ENCODE results near the gene NPM3.

The NPM3 gene

GRCh38 chr10:101775273-101776160 is 7.7 kb downstream of the NPM3 start, which contains the start of gene FGF8:
Gene FGF8 (minus strand): TSS chr10:101776114. CDS start chr10:101775900, 214 bp downstream.
- DNase-seq (ENCODE audit: low read depth, low spot score): no peak

DNA sequence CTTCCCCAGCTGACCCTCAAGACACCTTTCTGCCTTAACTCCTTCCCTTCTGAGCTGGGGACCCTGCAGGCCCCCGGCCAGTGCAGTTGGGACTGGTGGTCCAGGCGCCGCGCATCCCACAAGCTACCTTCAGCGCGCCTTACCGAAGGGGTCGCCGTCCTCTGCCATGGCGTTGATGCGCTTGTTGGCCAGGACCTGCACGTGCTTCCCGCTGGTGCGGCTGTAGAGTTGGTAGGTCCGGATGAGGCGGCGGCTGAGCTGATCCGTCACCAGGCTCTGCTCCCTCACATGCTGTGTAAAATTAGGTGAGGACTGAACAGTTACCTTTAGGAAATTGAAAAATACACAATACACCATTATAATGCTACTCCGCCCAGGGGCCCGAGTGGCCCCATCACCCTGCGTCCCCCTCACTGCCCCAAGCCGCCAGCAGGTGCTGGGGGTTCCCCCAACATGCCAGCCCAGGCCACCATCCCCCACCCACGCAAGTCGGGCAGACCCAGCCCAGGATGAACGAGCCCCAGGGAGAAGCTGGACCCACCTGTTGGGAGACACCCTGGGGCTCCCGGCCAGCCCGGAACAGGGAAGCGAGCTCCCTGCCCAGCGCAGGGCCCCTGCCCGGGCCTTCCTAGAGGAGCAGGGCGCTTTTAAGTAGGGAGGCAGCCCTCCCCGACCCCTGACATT is 8.5 kb downstream of the NPM3 start:
- no peak for DNase-seq (ENCODE audit: low read depth, low spot score)

DNA sequence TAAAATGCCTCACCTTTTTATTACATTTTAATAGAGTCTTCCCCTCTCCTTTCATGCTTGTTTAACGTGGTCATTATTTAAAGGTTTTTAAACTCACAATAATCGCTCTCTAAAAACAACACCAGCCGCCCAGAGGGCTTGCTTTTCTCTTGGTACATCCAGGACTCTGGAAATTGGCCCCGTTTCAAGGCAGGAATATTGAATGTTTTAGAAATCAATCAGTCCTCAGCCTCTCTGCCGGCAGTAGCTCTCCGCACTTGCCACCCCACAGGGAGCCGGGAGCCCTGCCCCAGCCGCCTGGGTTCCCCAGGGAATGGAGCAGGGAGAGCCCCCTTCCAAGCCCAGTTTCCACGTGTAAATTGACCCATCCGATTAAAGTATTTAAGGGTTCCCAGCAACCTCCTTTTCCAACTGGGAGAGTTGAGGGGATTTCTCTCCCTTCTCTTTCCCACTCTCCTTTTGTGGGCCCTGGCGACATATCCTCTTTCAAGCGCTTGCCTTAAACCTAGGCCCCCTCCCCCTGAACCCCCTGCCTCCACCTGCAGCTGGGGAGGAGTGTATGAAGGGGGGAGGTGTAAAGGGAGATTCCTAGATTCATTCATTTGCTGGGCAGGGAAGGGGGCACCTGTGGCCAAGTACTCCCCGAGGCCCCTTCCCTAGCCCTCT is 9.2 kb downstream of the NPM3 start:
- no peak for DNase-seq (ENCODE audit: low read depth, low spot score)

DNA sequence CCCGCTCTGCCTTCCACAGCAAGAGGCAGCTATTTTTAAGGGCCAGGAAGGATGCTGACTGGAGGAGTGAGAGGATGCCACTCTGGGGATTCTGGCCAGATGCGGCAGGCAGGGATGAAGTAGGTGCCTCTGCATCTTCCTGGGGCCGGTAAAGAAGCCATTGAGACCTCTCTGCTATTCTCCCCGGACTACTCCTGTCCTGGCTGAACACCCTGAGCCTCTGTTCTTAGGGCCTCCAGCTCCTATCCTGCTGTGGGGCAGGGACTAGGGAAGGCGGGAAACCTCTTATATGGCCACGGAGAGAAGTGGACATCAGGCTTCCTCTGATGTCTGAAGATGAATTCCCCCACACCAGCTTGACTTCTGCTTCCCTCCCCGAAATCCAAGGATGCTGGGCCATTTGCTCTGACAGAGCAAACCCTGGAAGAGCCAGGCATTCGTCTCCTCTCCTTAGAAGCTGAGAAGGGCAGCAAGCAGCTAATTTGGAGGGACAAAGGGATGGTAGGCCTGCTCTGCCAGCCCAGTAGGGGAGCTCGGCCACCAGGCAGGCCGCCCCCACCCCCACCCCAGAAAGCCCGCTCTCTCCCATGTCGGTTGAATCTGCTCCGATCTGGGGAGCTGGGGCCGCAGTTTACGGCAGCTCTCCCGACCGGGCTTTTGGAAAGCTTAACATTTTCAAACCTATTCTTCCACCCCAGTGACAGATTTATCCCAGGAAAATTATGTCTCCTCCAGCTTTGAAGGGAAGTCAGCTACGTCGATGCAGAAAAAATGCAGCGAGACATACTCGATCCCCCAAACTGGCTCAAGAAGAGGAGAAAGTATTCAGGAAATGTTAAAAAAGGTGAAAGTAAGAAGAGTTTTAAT is 10.1 kb downstream of the NPM3 start:
- DNase-seq (ENCODE audit: low read depth, low spot score): no peak

DNA sequence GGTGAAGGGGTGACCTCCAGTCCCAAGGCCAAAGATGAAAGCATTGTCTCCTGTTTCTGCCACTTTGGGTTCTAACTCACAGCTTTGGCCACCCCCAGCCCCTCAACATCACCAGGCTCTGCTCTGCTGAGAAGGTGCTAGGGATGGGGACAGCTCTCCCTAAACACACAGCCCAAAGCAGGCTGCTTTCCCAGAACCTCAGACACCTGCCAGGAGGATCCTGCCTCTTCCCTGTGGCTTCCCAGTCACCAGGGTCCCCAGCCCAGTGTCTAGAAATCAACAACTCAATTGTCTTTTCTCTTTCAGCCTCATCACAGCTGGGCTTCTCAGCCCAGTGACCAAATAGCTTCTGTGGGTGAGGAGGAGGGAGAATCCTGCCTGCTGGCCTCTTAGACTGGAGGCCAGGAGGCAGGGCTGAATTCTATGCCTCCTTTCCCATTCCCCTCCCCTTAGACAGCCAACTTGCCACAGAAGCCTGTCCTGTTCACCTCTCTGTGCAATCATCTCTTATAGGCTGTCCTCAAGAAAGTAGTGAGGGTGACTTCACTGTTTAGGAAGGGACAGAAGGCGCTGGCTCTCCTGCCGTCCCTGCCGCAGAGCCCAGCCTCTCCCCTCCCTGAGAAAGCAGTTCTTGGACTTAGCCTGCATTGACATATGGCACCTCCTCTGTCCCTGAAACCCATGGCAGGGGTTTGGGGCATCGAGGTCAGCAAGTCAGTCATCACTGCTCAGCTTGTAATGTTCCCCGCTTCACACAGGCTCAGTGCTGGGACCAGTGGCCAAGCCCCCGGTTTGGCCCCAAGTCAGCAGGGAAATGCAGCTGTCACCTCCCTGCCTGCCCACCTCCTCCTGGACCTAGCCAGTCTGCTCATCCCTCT is 11.0 kb downstream of the NPM3 start:
- no peak for DNase-seq (ENCODE audit: low read depth, low spot score)

GRCh38 chr10:101771380-101771779 is 11.9 kb downstream of the NPM3 start:
- DNase-seq (ENCODE audit: low read depth, low spot score): no peak

GRCh38 chr10:101770331-101771215 is 12.7 kb downstream of the NPM3 start:
- no peak for DNase-seq (ENCODE audit: low read depth, low spot score)

DNA sequence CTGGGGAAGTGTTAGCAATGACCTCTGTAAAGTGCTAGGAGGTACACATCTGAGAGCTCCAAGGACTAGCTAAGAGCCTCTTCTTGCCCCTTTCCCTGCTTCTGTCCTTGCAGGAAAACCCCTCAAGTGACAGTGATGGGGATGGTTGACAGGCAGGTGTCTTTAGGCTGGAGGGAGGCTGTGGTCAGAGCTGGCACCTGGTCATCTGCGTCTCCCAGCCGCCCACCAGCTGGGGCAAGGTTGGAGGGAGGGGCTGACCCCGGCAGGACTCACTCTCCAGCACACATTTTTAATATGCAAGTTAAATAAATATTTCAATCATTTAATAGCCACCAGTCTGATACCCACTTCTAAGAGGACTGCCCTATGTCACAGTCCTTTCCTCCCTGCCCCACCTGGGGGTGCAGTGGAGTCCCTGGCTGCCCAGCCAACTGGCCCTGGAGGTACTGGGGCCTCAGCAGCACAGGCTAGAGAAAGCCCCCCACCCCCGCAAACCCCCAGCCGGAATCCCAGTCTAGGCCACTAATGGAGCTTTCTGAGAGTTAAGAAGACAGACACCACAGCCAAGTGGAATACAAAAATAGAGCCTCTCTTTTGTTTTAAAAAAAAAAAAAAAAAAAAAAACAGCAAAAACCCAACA is 13.6 kb downstream of the NPM3 start:
- DNase-seq (ENCODE audit: low read depth, low spot score): no peak

DNA sequence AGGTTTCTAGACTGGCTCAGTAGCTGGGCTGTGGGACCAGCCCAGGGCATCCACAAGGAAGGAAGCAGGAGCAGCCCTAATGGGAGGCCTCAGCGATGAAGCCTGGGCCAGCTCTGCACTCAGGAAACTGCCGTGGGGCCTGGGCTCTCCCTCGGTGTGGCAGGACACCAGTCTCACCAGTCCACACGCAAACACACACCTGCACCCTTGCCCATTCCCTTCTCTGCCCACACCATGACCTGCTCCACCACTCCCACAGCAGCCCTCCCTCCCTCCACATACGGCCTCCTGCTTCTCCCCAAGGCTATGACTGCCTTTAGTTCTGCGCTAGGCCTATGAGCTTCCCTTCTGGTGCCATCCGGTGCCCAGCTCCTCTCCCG is 14.5 kb downstream of the NPM3 start:
- DNase-seq (ENCODE audit: low read depth, low spot score): no peak

DNA sequence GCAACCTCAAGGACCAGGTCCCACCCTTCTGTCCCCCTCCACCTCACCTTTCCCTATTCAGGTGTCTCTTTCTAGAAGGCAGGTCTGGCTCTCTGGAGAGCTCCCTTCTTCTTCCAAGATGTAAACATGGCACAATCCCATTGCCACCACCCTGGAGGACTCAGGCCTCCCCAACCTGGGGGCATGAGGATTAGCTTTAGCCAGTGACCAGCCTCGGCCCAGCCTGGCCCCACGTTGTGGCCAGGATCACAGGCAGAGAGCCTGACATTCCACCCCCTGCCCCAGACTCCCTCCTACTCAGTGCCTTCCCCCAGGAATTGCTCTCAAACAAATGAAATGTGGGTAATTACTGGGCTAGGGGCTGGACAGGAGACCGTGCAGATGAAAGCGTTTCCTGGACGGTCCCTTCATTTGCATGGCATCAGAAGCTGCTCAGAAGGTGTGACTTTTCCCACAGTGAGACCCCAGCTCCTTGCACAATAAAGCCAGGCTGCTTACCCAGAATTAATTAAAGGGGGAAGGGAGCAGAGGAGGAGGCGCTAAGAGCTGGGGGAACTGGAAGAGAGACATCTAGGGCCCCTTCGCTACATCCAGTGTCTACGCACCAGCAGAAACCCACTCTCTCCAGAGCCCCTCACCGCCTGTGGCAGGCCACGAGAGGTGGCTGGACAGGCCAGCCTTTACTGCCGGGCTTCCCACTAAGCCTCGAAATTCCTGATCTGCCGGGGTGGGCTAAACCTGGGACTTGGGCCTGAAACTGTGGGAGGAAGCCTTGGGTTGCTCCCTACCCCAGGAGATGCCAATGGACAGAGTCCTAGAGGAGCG is 15.1 kb downstream of the NPM3 start:
- no peak for DNase-seq (ENCODE audit: low read depth, low spot score)

GRCh38 chr10:101767600-101767945 is 15.7 kb downstream of the NPM3 start:
- DNase-seq (ENCODE audit: low read depth, low spot score): no peak

DNA sequence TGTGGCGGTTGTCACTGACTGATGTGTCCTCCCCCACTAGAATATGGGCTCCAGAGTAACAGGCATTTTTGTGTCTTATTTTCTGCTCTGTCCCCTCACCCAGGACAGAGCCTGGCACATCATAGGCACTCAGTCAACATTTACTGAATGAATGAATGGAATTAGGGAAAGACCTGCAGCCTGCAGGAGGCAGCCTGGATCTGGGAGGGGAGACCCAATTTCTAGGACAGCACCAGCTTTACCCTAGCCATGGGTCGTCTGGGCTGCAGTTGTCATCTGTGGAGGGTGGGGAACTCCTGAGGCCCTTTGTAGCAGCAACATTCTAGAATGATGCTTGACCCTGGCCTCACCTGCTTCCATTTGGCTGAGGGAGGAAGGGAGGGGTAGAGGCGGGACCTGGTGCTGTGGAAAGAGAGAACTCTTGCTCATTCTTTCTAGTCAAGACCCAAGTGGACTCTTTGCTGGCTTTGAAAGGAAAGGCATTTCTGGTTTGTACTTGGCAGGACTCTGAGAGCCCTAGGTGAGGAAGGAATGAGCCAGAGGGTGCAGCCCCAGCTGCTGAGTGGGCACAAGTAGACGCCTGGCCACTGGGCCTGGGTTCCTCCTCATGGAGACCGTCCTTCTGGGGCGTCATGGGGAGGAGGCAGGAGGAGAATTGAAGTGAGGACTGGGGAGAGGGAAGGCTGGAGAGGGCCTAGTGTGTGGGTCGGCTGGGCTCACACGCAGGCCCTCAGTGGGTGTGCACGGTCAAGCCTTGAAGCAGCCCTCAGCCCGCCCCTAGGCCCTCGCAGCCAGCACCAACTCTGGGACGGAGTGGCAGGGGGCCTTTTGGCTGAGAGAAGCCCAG is 16.3 kb downstream of the NPM3 start:
- DNase-seq (ENCODE audit: low read depth, low spot score): no peak

GRCh38 chr10:101766306-101766705 is 16.9 kb downstream of the NPM3 start:
- DNase-seq (ENCODE audit: low read depth, low spot score): no peak

GRCh38 chr10:101763141-101763846 is 20.0 kb downstream of the NPM3 start:
- no peak for DNase-seq (ENCODE audit: low read depth, low spot score)

GRCh38 chr10:101762736-101763135 is 20.5 kb downstream of the NPM3 start:
- no peak for DNase-seq (ENCODE audit: low read depth, low spot score)

GRCh38 chr10:101761226-101761625 is 22.0 kb downstream of the NPM3 start:
- no peak for DNase-seq (ENCODE audit: low read depth, low spot score)

- no peak for DNase-seq (ENCODE audit: low read depth, low spot score)
These were observed 22.7 kb downstream of the NPM3 start for GRCh38 chr10:101760510-101760909.

Measured in activated CD4-positive, CD25-positive, alpha-beta regulatory T cell treated with anti-CD3 and anti-CD28 coated beads, Interleukin-2, amount 50 U/mL, for 16 hours (primary cell).